Hepatocyte (in vitro differentiated cells): ENCODE measurements around the gene SLCO3A1. TPM values are rescaled to one million over a fixed set of nuclear protein-coding genes. Genes with fewer than 3 reads are reported as not detected.

Experiments
- DNase-seq: peaks from one replicate; pipeline ENCODE4 v3.0.0-alpha.2; 2016; ENCODE audit warnings: low spot score
- H2AFZ ChIP-seq: fragments of 200-600 bp; sonication (generic); 2 replicates; pipeline ENCODE4 v1.6.0; 2016; ENCODE audit warnings: antibody characterized with exemption, mild to moderate bottlenecking
- H3K27ac ChIP-seq: fragments of 200-600 bp; sonication (generic); 2 replicates; pipeline ENCODE4 v1.5.1; 2016; ENCODE audit warnings: mild to moderate bottlenecking
- H3K27me3 ChIP-seq: fragments of 200-600 bp; sonication (generic); 2 replicates; pipeline ENCODE4 v1.6.1; 2016
- H3K36me3 ChIP-seq: fragments of 200-600 bp; sonication (generic); replicated peaks from 2 replicates; pipeline ENCODE4 v1.5.1; 2016; ENCODE audit warnings: low read depth; ENCODE audit not compliant: insufficient read depth
- H3K4me1 ChIP-seq: fragments of 200-600 bp; sonication (generic); 2 replicates; pipeline ENCODE4 v1.5.1; 2016; ENCODE audit warnings: mild to moderate bottlenecking, moderate library complexity; ENCODE audit not compliant: insufficient read depth
- H3K4me2 ChIP-seq: fragments of 200-600 bp; sonication (generic); 2 replicates; pipeline ENCODE4 v1.6.0; 2016
- H3K4me3 ChIP-seq: fragments of 200-600 bp; sonication (generic); 2 replicates; pipeline ENCODE4 v1.5.1; 2016; ENCODE audit warnings: mild to moderate bottlenecking
- H3K79me2 ChIP-seq: fragments of 200-600 bp; sonication (generic); 2 replicates; pipeline ENCODE4 v1.6.0; 2017; ENCODE audit warnings: mild to moderate bottlenecking
- H3K9me2 ChIP-seq: fragments of 200-600 bp; sonication (generic); replicated peaks from 2 replicates; pipeline ENCODE4 v1.6.0; 2017; ENCODE audit warnings: mild to moderate bottlenecking; ENCODE audit not compliant: insufficient read depth
- H3K9me3 ChIP-seq: fragments of 200-600 bp; sonication (generic); 2 replicates; pipeline ENCODE4 v1.5.1; 2016; ENCODE audit warnings: low read depth, mild to moderate bottlenecking
- H4K20me1 ChIP-seq: fragments of 200-600 bp; sonication (generic); 2 replicates; pipeline ENCODE4 v1.6.0; 2016; ENCODE audit warnings: mild to moderate bottlenecking; ENCODE audit not compliant: insufficient read depth, poor library complexity, severe bottlenecking
- CTCF ChIP-seq: fragments of 200-600 bp; sonication (generic); IDR thresholded peaks from 2 replicates; pipeline ENCODE4 v1.5.1; 2016; ENCODE audit warnings: antibody characterized with exemption, mild to moderate bottlenecking; ENCODE audit not compliant: poor library complexity
- EZH2 ChIP-seq: fragments of 200-600 bp; sonication (generic); IDR thresholded peaks from 2 replicates; pipeline ENCODE4 v1.6.1; 2016; ENCODE audit warnings: antibody characterized with exemption, mild to moderate bottlenecking, borderline replicate concordance
- EZH2phosphoT487 ChIP-seq: fragments of 200-600 bp; sonication (generic); IDR thresholded peaks from one replicate; pipeline ENCODE4 v1.6.1; 2018; ENCODE audit warnings: antibody characterized with exemption, mild to moderate bottlenecking, low read depth, moderate library complexity; ENCODE audit not compliant: unreplicated experiment, severe bottlenecking
- WGBS: methylation state at CpG from one replicate; pipeline ENCODE4 v1.1.6; 2016; ENCODE audit warnings: low lambda C conversion rate; ENCODE audit errors: missing lambda C conversion rate; 5-methylcytosine and 5-hydroxymethylcytosine counted together
- polyA plus RNA-seq: library from polyadenylated mRNA; unstranded; fragments of >200 nt; fragmentation: Nextera tagmentation; extraction: Ambion mirVana; gene quantifications from 2 replicates; pipeline ENCODE4 v1.2.1, GENCODE V29; 2016
- total RNA-seq: library from RNA; depleted of rRNA; stranded (reverse); fragments of >200 nt; gene quantifications from 2 replicates; pipeline ENCODE4 v1.2.3, GENCODE V29; 2014

SLCO3A1 gene
- total and polyA plus RNA-seq, 2 experiments from 2014 or later, result 1.3 to 5.4 TPM

GRCh38 chr15:91922646-91923547 is 69.4 kb downstream of the SLCO3A1 start:
- Histone ChIP-seq H3K36me3 (no peaks in the 10 kb centered on the region), H3K27ac (no peak overlapping the region), H3K4me3 (no peak overlapping the region), H3K4me1 (no peaks in the 10 kb centered on the region), H3K79me2 (no peaks in the 10 kb centered on the region), H3K9me3 (no peaks in the 10 kb centered on the region), H3K9me2 (no peaks in the 10 kb centered on the region), H3K4me2 (no peak overlapping the region), H3K27me3 (no peaks in the 10 kb centered on the region), H2AFZ (no peak overlapping the region), H4K20me1 (no peaks in the 10 kb centered on the region)
- DNase-seq, result no peak
- TF ChIP-seq EZH2phosphoT487 (no peak), CTCF (no peak), EZH2 (no peak)
- 85% methylated on average over 10 of the region's 10 CpGs for WGBS

- H3K4me1 ChIP-seq, result no peaks in the 10 kb centered on the region
- no peak overlapping the region for H3K4me2 ChIP-seq
- H3K9me3 ChIP-seq, result no peaks in the 10 kb centered on the region
- no peaks in the 10 kb centered on the region for H3K36me3 ChIP-seq
- no peaks in the 10 kb centered on the region for H4K20me1 ChIP-seq
- no peak for DNase-seq
- H3K9me2 ChIP-seq, result no peaks in the 10 kb centered on the region
- no peaks in the 10 kb centered on the region for H3K79me2 ChIP-seq
- no peak overlapping the region for H2AFZ ChIP-seq
- no peak overlapping the region for H3K4me3 ChIP-seq
- TF ChIP-seq EZH2 (no peak), EZH2phosphoT487 (no peak), CTCF (no peak)
- H3K27ac ChIP-seq, result no peak overlapping the region
- WGBS, result 82% methylated on average over 7 of the region's 7 CpGs
- H3K27me3 ChIP-seq, result no peaks in the 10 kb centered on the region
These were observed 70.7 kb downstream of the SLCO3A1 start for GRCh38 chr15:91924183-91924582.

GRCh38 chr15:91924837-91925495 is 71.5 kb downstream of the SLCO3A1 start:
- Histone ChIP-seq H4K20me1 (no peaks in the 10 kb centered on the region), H3K36me3 (no peaks in the 10 kb centered on the region), H2AFZ (no peak overlapping the region), H3K79me2 (no peaks in the 10 kb centered on the region), H3K4me1 (no peaks in the 10 kb centered on the region), H3K9me3 (no peaks in the 10 kb centered on the region), H3K4me2 (no peak overlapping the region), H3K9me2 (no peaks in the 10 kb centered on the region), H3K27ac (no peak overlapping the region), H3K4me3 (no peak overlapping the region), H3K27me3 (no peaks in the 10 kb centered on the region)
- TF ChIP-seq EZH2, result no peak
- no peak for TF ChIP-seq EZH2phosphoT487
- TF ChIP-seq CTCF, result no peak
- 74% methylated on average over 4 of the region's 4 CpGs for WGBS
- DNase-seq, result no peak
